Calu3 (cell line): ENCODE results near the gene LCAT. TPM values are rescaled to one million over a fixed set of nuclear protein-coding genes. Genes with fewer than 3 reads are reported as not detected.

Experiments
- BruUV-seq: library from RNA; stranded (reverse); fragments of 400-500 nt; replicated peaks from 2 replicates; lab custom pipeline; 2021; lab: Mats Ljungman, UMichigan
- CTCF ChIA-PET: fragments of 300-600 bp; sonication (Branson Sonifier 250); formaldehyde crosslinking; loops from one replicate; lab custom pipeline; 2022; ENCODE audit warnings: antibody characterized with exemption; lab: Charles Lee
- DNase-seq: peaks from one replicate; pipeline ENCODE4 v3.0.0; 2022
- H3K27ac Mint-ChIP-seq: one replicate; pipeline ENCODE4 v1.8.0; 2022; ENCODE audit warnings: mixed read lengths; ENCODE audit not compliant: unreplicated experiment
- H3K27me3 Mint-ChIP-seq: one replicate; pipeline ENCODE4 v1.8.0; 2022; ENCODE audit warnings: mixed read lengths; ENCODE audit not compliant: unreplicated experiment
- H3K36me3 Mint-ChIP-seq: one replicate; pipeline ENCODE4 v1.8.0; 2022; ENCODE audit warnings: mild to moderate bottlenecking, moderate library complexity, mixed read lengths; ENCODE audit not compliant: insufficient read depth, unreplicated experiment
- H3K4me1 Mint-ChIP-seq: one replicate; pipeline ENCODE4 v1.8.0; 2022; ENCODE audit warnings: mild to moderate bottlenecking, low read depth, mixed read lengths; ENCODE audit not compliant: unreplicated experiment
- H3K4me3 Mint-ChIP-seq: one replicate; pipeline ENCODE4 v1.8.0; 2022; ENCODE audit warnings: mild to moderate bottlenecking, low read depth, moderate library complexity, mixed read lengths; ENCODE audit not compliant: unreplicated experiment
- H3K9me3 Mint-ChIP-seq: one replicate; pipeline ENCODE4 v1.8.0; 2022; ENCODE audit warnings: low read depth, mixed read lengths; ENCODE audit not compliant: unreplicated experiment
- intact Hi-C: fragments of 100-400 bp; cut with micrococcal nuclease; formaldehyde crosslinking; loops from one replicate; pipeline ENCODE4 v1.10.0; 2022; ENCODE audit not compliant: unreplicated experiment
- total RNA-seq: library from RNA; stranded (reverse); gene quantifications from 2 replicates; pipeline ENCODE4 v1.2.3, GENCODE V29; 2022
- TF ChIP-seq, protein P1 (sequence below): fragments of 200-600 bp; IDR thresholded peaks from one replicate; pipeline ENCODE4 v1.8.0; 2022; ENCODE audit warnings: antibody characterized with exemption; ENCODE audit not compliant: unreplicated experiment

Gene LCAT
- total RNA-seq, 1 experiment from 2014 or later: 14.7 TPM

DNA sequence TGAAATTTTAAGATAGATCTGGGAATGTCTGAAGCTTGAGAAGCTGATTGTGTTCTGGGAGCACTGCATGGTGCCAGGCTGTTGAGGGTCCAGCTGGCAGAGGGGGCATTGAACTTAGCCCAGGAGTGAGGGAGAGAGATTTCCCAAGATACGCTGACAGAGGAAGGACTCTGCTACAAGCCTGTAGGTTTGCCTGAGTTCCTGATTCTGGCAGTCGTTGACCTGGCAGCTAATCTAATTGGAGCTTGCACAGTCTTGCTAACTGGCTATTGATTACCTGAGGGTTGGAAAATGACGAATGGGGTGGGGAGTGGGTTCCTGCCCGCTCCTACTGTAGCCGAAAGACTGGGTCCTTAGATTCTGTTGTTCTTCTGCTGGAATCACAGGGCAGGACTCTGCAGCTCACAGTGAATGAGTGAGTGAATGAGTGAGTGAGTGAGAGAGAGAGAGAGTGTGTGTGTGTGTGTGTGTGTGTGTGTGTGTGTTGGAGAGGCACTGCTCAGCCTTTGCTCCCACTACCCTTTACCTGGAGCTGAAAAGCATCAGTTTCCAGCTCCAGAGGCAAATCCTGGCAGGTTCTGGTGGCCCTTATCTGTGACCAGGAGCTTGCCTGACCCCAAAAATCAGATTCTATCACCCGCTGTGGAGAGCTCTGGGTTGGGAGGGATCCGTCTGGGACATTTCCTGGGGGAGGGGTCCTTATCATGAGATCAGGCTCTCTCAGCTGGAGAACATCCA, 29.0 kb downstream of the LCAT start:
- BruUV-seq: no TSS peak

DNA sequence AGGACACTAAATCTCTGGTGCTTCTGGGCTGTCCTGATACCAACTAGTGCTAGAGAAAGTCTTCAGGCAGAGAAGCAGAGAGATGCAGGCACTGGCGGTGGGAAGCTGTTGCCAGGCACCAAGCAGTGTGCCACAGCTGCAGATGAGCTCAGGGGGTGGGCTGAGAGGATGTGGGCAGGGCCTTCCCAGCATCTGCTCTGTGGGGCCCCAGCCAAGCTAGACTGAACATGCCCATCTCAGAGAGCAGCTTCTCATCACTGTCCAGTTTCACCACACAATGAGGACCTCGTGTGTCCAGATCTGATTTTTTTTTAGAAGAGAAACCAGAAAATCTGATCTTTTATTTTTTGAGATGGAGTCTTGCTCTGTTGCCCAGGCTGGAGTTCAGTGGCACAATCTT, 33.8 kb downstream of the LCAT start:
- CTCF ChIA-PET: interaction anchor here (1.6 kb wide), 1 partner anchor 94 kb away, joined by 3 read pairs; no protein-coding TSS in a partner anchor

More for the DNA sequence above, 29.0 kb downstream of the LCAT start:
- H3K27me3 Mint-ChIP-seq: no peaks in the 10 kb centered on the region
- no peaks in the 10 kb centered on the region for H3K9me3 Mint-ChIP-seq
- H3K4me3 Mint-ChIP-seq: no peak overlapping the region
- CTCF ChIA-PET: interaction anchor here (0.6 to 0.7 kb wide), 2 partner anchors 52 to 872 kb away, joined by 3 to 5 read pairs; no protein-coding TSS in a partner anchor
- intact Hi-C loops: no loop called here
- H3K36me3 Mint-ChIP-seq: peaks cover 42% of the 10 kb centered on the region
- TF ChIP-seq, protein P1, sequence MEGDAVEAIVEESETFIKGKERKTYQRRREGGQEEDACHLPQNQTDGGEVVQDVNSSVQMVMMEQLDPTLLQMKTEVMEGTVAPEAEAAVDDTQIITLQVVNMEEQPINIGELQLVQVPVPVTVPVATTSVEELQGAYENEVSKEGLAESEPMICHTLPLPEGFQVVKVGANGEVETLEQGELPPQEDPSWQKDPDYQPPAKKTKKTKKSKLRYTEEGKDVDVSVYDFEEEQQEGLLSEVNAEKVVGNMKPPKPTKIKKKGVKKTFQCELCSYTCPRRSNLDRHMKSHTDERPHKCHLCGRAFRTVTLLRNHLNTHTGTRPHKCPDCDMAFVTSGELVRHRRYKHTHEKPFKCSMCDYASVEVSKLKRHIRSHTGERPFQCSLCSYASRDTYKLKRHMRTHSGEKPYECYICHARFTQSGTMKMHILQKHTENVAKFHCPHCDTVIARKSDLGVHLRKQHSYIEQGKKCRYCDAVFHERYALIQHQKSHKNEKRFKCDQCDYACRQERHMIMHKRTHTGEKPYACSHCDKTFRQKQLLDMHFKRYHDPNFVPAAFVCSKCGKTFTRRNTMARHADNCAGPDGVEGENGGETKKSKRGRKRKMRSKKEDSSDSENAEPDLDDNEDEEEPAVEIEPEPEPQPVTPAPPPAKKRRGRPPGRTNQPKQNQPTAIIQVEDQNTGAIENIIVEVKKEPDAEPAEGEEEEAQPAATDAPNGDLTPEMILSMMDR: no peak
- no peak for DNase-seq
- peaks cover 8% of the 10 kb centered on the region for H3K4me1 Mint-ChIP-seq
- no peak overlapping the region for H3K27ac Mint-ChIP-seq

DNA sequence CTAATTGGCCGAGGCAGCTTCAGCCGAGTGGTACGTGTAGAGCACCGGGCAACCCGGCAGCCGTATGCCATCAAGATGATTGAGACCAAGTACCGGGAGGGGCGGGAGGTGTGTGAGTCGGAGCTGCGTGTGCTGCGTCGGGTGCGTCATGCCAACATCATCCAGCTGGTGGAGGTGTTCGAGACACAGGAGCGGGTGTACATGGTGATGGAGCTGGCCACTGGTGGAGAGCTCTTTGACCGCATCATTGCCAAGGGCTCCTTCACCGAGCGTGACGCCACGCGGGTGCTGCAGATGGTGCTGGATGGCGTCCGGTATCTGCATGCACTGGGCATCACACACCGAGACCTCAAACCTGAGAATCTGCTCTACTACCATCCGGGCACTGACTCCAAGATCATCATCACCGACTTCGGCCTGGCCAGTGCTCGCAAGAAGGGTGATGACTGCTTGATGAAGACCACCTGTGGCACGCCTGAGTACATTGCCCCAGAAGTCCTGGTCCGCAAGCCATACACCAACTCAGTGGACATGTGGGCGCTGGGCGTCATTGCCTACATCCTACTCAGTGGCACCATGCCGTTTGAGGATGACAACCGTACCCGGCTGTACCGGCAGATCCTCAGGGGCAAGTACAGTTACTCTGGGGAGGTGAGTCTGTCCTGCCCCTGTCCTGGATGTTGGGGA, 34.7 kb downstream of the LCAT start:
- intact Hi-C loops: no loop called here
- no peak for DNase-seq
- Mint-ChIP-seq H3K27ac (no peak overlapping the region), H3K36me3 (peaks cover 35% of the 10 kb centered on the region), H3K9me3 (no peaks in the 10 kb centered on the region), H3K4me1 (peaks cover 7% of the 10 kb centered on the region), H3K27me3 (no peaks in the 10 kb centered on the region), H3K4me3 (no peak overlapping the region)
- no TSS peak for BruUV-seq
- CTCF ChIA-PET: no interaction called here
- TF ChIP-seq, protein P1: no peak

More for the DNA sequence above, 33.8 kb downstream of the LCAT start:
- Mint-ChIP-seq H3K36me3 (peaks cover 41% of the 10 kb centered on the region), H3K9me3 (no peaks in the 10 kb centered on the region), H3K27me3 (no peaks in the 10 kb centered on the region), H3K27ac (no peak overlapping the region), H3K4me3 (no peak overlapping the region), H3K4me1 (peaks cover 4% of the 10 kb centered on the region)
- TF ChIP-seq, protein P1: no peak
- no peak for DNase-seq
- intact Hi-C loops: no loop called here
- no TSS peak for BruUV-seq

DNA sequence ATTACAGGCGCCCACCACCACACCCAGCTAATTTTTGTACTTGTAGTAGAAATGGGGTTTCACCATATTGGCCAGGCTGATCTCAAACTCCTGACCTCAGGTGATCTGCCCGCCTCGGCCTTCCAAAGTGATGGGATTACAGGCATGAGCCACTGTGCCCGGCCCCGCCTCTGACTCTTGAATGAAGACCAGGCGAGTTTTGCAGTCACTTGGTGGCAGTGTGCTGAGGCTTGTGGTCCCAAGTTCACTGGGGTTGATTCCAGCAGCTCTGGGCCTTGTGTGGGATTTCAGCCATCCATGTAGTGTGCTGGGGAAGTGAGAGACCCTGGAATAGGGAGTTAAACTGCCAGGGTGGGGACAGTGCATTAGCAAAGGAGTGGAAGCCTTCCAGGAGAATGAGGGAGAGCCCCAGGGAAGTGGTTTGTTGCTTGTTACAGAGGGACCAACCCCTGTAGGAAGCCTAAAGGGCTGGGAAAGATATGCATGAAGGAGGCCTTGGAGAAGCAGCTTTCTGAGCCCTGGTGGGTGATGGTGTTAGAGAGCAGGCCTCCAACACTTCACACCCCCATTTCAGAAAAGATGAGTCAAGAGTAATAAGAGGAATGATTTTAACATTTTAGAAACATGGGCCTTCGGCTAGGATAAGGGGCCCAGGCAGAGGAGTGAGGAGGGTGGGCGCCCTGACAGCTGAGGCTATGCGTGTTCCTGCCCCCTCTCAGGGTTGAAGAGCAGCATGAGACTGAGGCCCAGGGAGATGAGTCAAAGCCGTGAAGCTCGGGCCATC, 36.3 kb downstream of the LCAT start:
- CTCF ChIA-PET: interaction anchor here (0.7 kb wide), 1 partner anchor 479 kb away, joined by 4 read pairs; no protein-coding TSS in a partner anchor
- H3K4me3 Mint-ChIP-seq: no peak overlapping the region
- H3K9me3 Mint-ChIP-seq: no peaks in the 10 kb centered on the region
- no TSS peak for BruUV-seq
- H3K36me3 Mint-ChIP-seq: peaks cover 40% of the 10 kb centered on the region
- H3K27ac Mint-ChIP-seq: no peak overlapping the region
- peaks cover 7% of the 10 kb centered on the region for H3K4me1 Mint-ChIP-seq
- no peak for DNase-seq
- intact Hi-C loops: no loop called here
- no peaks in the 10 kb centered on the region for H3K27me3 Mint-ChIP-seq
- TF ChIP-seq, protein P1: no peak
